Measurements from ENCODE around the gene ADCYAP1R1. TPM values are rescaled to one million over a fixed set of nuclear protein-coding genes. Genes with fewer than 3 reads are reported as not detected.

The ADCYAP1R1 gene
- polyA plus RNA-seq, 1 experiment, result not detected

- TF ChIP-seq CTCF (IDR thresholded peaks at IDR 0.05; ENCODE audit: low read depth, low read length), result no peak
- H3K27me3 ChIP-seq (ENCODE audit: control insufficient read depth, insufficient read depth, low read length), result peaks cover 4% of the 10 kb centered on the region
- DNase-seq (ENCODE audit: low read depth, low spot score), result no peak
- ChIA-PET CTCF (no interaction called here), POLR2A (no interaction called here)
- H3K4me3 ChIP-seq (ENCODE audit: low read depth, low read length), result no peak overlapping the region
- no peak overlapping the region for H3K27ac ChIP-seq (ENCODE audit: low read depth, low read length)
- no peaks in the 10 kb centered on the region for H3K9me3 ChIP-seq (ENCODE audit: control insufficient read depth, insufficient read depth, low read length)
Measured at GRCh38 chr7:31065840-31066239, 13.7 kb downstream of the ADCYAP1R1 start.

DNA sequence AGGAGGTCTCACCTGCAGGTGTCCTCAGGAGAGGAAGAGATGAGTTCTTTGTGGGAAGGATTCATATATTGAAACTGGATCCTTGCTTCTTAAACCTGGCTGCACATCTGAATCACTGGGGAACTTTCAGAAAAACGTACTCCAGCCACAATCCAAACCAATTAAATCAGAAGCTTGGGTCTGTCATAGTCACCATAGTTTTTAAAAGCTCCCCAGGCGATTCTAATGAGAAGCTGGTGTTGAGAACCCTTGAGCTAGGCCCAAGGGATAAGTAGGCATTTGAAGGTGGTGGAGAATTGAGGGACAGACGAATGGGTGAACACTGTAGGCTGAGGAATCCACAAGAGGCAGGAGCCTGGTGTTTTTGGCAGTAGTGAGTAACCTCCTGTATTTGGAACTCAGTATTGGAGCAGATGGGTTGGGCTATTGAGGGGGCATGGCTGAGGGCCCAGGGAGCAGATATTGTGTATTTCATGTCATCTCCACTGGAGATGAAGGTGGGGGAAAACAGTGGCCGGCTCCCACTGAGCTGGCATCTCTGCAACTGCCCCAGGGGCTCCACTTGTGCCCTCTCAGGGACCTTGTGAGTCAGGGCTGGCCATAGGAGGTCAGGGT lies 14.5 kb downstream of the ADCYAP1R1 start:
- POLR2A ChIA-PET, result no interaction called here
- Histone ChIP-seq H3K27ac (ENCODE audit: low read depth, low read length) (no peak overlapping the region), H3K27me3 (ENCODE audit: control insufficient read depth, insufficient read depth, low read length) (peaks cover 5% of the 10 kb centered on the region), H3K9me3 (ENCODE audit: control insufficient read depth, insufficient read depth, low read length) (no peaks in the 10 kb centered on the region), H3K4me3 (ENCODE audit: low read depth, low read length) (no peak overlapping the region)
- DNase-seq (ENCODE audit: low read depth, low spot score), result no peak
- TF ChIP-seq CTCF (IDR thresholded peaks at IDR 0.05; ENCODE audit: low read depth, low read length), result no peak
- CTCF ChIA-PET, result interaction anchor here (0.6 to 1.1 kb wide), 3 partner anchors 32 to 356 kb away, joined by 3 read pairs; no protein-coding TSS in a partner anchor

DNA sequence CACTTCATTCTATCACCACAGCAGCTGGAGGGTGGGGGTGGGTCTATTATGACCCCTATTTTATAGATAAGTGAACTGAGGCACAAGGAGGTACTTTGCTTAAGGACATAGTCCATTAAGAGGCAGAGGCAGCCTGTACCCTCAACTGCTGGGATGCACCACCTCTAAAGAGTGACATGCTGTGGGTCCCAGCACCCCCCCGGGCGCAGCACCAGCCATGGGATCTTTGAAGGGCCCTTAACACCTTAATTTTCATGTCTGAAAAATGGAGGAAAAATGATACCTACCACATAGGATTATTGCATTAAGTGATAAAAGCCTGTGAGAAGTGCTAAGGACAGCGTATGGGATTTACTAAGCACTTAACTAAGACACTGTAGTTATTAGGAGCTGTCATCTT lies 15.4 kb downstream of the ADCYAP1R1 start:
- no peak for DNase-seq (ENCODE audit: low read depth, low spot score)
- H3K4me3 ChIP-seq (ENCODE audit: low read depth, low read length), result no peak overlapping the region
- CTCF ChIA-PET, result interaction anchor here (0.6 to 1.1 kb wide), 2 partner anchors 67 to 357 kb away, joined by 3 read pairs; no protein-coding TSS in a partner anchor
- H3K27me3 ChIP-seq (ENCODE audit: control insufficient read depth, insufficient read depth, low read length), result peaks cover 8% of the 10 kb centered on the region
- TF ChIP-seq CTCF (IDR thresholded peaks at IDR 0.05; ENCODE audit: low read depth, low read length), result no peak
- no peak overlapping the region for H3K27ac ChIP-seq (ENCODE audit: low read depth, low read length)
- POLR2A ChIA-PET, result no interaction called here
- no peaks in the 10 kb centered on the region for H3K9me3 ChIP-seq (ENCODE audit: control insufficient read depth, insufficient read depth, low read length)

DNA sequence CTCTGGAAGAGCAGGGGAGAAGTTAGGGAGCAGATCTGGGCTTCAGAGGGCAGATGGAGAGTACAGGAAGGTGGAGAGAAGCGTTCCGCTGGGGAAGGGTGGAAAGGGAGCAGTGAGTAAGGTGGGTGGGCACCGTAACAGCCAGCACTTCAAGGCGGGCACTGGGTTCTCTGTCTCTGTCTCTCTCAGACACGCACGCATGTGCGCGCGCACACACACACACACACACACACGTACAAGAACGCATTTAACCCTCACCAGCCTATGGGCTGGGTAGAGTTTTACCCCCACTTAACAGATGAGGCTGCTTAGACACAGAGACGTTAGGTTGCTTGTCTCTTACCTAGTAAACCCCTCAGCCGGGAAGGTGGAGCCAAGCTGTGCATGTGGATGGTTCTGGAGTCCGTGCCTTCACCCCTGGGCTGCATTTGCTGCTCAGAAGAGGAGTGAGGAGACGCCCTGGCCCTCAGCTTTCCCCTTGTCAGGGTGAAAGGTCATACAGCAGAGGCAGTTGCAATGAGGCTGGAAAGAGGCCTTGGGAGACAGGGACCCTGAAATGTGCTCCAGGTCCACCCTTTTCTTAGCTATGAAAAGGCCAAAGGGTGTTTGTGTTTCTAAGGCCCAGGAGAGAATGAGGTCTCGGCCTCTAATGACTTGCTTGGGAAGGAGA lies 16.0 kb downstream of the ADCYAP1R1 start:
- H3K27ac ChIP-seq (ENCODE audit: low read depth, low read length), result no peak overlapping the region
- DNase-seq (ENCODE audit: low read depth, low spot score), result no peak
- peaks cover 8% of the 10 kb centered on the region for H3K27me3 ChIP-seq (ENCODE audit: control insufficient read depth, insufficient read depth, low read length)
- CTCF ChIA-PET, result no interaction called here
- TF ChIP-seq CTCF (IDR thresholded peaks at IDR 0.05; ENCODE audit: low read depth, low read length), result no peak
- POLR2A ChIA-PET, result no interaction called here
- no peaks in the 10 kb centered on the region for H3K9me3 ChIP-seq (ENCODE audit: control insufficient read depth, insufficient read depth, low read length)
- H3K4me3 ChIP-seq (ENCODE audit: low read depth, low read length), result no peak overlapping the region

DNA sequence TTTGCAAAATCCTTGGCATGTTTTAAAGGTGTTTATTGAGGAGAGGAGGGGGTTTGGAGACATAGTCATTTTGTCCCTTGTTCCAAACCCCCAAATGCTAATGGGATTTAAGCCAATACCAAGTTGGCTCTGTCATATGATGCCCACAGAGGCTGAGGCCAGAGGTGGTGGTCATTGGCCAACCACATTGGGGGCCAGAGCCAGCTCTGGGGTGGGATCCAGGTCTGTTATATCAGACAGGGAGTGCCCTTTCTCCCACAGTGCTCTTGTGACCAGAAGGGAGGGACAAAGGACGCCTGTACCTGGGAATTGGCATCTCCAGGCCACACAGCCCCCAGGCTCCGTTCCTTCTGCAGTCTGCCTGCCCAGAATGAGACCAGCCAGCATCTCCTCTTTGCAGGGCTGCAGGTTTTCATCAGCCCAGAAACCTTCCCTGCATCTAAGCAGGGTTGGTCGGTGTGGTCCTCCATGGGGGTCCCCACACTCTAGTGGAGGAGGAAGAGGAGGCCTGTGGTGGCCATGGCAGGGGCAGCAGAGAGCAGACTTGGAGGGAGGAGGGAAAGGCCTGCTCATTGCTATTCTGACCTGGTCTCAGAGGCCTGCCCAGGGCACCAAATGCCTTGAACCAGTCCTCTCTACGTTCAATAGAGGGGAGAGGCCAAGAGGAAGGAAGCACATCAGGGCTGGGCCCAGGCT lies 17.9 kb downstream of the ADCYAP1R1 start:
- Histone ChIP-seq H3K27ac (ENCODE audit: low read depth, low read length) (no peak overlapping the region), H3K9me3 (ENCODE audit: control insufficient read depth, insufficient read depth, low read length) (no peaks in the 10 kb centered on the region), H3K4me3 (ENCODE audit: low read depth, low read length) (no peak overlapping the region), H3K27me3 (ENCODE audit: control insufficient read depth, insufficient read depth, low read length) (peaks cover 8% of the 10 kb centered on the region)
- no peak for TF ChIP-seq CTCF (IDR thresholded peaks at IDR 0.05; ENCODE audit: low read depth, low read length)
- DNase-seq (ENCODE audit: low read depth, low spot score), result no peak
- ChIA-PET POLR2A (no interaction called here), CTCF (no interaction called here)
